HG03025 (cell line): ENCODE measurements around the gene NTSR1.

Experiments
- ATAC-seq: cut with Tn5 transposase; IDR thresholded peaks from one replicate; pipeline ENCODE4 v1.9.1; 2021; ENCODE audit warnings: mild to moderate bottlenecking, moderate library complexity; ENCODE audit not compliant: unreplicated experiment, low FRiP score

Gene NTSR1

DNA sequence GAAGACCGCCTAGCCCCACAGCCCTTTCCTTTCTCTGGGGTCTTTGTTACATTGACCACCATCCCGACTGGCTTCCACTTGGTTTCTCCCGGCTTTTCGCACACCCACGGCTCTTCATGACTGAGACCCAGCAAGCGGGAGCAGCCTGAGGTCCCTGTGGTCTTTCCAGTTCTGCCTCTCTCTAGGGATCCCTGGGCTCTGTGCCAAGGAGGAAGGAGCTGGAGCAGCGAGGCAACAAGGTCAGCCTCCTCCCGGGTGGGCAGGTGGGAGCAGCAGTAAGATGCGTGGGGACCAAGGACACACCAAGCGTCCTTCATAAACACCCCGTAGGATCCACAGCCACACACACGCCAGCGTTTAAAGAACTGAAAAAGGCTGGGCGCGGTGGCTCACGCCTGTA is 58.1 kb downstream of the NTSR1 start:
- no peak for ATAC-seq

DNA sequence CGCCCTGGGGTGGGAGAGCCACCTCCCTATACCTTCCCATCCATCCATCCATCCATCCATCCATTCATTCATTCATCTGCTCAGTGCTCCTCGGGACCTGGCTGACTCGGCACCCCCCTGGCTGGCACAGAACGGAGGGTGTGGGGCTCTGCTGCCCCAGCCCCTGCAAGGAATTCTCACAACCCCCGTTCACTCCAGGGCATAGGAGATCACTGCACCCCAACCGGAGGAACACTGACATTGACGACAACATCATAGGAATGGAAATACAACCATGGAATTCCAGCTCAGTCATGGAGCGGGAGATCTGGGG is 59.6 kb downstream of the NTSR1 start:
- ATAC-seq, result no peak

DNA sequence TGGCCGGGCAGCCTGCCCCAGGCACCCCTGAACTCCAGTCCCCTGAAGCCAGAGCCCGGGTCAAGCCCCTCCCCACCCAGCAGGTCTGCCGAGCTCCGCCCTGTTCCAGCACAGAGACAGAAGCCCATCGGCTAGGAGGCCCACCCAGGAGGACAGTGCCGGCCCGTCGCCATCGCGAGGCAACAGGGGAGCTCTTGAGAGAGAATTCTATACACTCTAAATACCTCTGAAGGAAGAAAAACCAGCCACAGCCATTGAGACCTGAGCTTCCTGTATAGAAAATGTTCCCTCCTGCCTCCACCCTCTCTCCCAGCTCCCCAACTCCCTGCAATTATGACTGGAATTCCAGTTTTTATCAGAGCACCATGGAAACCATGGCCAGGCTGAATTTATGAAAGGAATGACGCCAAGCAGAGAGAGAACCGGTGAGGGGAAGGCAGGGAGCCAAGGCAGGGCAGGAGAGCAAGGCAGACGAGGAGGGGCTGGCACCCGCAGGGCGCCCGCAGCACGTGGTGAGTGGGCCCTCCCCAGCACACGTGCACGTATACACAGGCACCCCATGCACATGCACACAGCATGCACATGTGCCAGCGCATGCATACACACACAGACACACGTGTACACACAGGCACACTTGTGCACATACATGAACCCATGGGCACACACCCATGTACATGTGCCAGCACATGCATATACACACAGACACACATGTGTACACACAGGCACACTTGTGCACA is 60.1 kb downstream of the NTSR1 start:
- no peak for ATAC-seq

DNA sequence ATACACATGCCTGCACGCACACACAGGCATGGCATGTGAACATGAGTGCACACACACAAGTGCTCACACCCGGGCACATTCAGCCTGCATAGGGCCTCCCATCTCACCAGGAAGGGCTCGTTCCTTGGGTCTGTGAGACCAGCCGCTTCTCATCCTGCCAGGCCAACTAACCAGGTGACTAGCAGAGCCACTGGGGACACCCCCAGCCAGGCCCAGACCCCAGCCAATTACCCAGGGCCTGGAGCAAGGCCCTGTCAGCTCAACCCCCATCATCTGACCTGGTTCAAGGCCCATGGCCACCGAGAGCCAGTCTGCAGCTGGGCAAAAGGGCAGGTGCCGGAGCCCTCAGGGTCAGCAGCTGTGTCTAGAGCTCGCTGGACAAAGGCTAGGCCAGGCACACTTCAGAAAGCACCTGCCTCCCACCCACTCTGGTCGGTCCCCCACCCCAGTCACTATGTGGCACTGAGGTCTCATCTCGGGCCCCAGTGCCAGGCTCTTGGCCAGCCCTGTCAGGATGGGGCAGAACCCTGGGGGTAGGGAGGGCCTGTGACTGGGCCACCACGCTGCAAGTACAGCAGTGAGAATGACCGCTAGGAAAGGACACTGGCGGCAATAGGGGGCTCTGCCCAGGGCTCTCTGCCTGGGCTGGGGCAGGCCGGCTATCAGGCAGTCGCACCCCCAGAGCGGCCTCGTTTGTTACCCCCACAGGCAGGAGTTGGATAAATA is 60.9 kb downstream of the NTSR1 start:
- no peak for ATAC-seq

DNA sequence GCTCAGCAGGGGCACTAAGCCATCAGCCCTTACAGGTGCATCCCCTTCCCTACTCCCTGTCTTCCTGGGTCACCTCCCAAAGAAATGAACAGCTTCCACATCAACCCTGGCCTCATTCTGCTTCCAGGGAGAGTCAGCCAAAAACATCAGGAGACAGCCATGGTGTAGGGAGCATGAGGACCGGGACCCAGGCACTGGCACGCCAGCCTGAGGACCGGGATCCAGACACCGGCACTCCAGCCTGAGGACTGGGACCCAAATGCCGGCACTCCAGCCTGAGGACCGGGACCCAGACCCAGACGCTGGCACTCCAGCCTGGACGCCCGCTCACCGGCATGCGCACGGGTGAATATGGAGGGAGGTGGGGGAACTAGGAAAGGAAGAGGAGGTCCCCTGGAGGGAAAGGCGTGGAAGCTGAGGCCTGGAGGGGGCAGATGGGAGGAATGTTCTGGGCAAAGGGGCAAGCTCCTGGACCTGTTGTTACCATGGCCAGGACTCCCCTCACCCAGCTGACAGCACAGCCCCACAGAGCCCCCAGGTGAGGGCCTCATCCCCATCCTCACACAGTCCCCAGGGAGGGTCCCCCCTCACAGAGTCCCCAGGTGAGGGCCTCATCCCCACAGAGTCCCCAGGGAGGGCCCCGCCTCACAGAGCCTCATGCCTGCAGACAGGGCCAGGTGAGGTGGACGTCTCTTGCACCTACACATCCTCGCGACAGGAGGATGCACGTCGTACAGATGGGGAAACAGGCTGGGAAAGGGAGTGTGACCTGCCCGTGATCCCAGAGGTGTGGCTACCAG is 61.7 kb downstream of the NTSR1 start:
- no peak for ATAC-seq

DNA sequence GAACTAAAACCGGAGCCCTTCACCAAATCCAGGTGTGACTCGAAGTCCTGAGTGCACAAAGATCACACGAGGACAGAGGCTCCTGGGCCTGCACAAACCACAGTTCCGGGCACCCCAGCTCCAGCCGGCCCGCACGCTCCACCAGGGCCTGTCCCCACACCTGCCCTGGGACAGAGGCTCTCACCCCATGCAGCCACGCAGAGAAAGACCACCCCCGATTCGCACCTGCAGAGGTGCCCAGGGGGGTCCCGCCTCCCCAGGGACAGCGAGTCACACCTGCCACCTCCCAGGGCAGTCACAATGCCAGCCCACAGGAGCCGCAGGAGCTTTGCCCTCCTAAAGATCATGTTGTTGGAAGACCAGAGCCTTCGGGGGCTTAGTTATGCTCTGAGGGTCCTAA is 62.3 kb downstream of the NTSR1 start:
- ATAC-seq, result no peak

DNA sequence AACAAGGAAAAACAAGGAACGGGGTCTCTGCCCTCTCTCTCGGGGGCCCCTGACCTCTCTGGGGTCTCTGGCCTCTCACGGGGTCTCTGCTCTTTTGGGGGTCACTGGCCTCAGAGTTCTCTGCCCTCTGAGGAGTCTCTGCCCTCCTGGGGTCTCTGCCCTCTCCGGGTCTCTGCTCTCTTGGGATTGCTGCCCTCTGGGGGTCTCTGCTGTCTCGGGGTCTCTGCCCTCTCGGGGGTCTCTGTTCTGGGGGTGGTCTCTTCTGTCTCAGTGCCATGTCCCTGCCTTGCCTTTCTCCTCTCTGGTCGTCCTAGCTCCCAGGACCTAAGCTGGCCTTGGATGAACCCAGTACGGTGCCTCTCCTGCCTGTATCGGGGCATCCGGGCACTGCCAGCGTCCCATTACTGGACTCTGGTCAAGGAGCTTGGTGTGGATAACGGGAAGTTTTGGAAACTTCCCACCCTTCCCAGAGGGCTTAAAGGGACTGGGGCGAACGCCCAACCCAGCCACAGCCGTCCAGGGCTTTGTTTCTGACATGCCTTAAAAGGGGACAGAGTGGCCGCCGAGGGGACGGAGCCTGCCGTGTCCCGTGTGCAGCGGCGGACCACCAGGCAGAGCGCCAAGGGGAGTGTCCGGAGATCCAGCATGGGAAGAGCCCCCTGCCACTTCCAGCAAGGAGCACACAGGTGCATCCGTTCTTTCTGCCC is 62.9 kb downstream of the NTSR1 start:
- no peak for ATAC-seq

DNA sequence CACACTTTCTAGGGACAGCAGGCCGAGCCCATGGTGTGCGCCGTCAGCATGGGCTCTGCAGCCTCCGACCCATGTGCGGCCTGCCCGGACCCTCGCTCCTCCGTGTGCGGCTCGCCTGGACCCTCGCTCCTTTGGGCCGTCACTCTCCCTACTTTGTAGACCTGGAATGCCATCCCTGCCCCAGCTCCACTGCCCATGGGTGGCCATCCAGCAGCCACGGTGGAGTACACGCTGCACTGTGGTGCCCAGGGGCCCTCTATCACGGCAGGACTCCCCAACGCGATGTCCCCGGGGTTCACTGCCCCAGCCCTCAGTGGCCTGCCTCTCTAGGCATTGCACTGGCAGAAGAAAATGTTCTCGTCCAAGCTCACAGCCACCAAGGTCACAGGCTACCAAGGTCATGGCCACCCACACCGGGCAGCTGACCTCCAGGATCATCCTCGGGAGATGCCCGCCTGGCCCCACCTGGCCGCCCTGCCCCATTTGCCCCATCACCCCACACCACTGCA is 63.5 kb downstream of the NTSR1 start:
- ATAC-seq, result no peak

DNA sequence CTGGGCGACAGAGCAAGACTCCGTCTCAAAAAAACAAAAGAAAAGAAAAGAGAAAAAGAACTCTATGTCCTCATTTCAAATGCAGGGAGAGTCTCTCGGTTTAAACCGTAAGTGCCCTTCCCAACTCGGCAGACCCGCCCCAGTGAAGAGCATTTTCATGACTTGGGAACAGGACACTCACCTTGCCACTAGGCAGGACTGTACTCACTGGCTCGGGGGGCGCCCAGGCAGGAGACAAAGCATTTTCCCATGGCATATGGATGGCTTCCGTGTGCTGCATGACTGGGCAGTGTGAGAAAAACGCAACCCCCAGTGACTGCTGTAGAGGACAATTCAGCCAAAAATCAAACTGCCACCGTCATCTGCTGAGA is 64.0 kb downstream of the NTSR1 start:
- ATAC-seq, result no peak

DNA sequence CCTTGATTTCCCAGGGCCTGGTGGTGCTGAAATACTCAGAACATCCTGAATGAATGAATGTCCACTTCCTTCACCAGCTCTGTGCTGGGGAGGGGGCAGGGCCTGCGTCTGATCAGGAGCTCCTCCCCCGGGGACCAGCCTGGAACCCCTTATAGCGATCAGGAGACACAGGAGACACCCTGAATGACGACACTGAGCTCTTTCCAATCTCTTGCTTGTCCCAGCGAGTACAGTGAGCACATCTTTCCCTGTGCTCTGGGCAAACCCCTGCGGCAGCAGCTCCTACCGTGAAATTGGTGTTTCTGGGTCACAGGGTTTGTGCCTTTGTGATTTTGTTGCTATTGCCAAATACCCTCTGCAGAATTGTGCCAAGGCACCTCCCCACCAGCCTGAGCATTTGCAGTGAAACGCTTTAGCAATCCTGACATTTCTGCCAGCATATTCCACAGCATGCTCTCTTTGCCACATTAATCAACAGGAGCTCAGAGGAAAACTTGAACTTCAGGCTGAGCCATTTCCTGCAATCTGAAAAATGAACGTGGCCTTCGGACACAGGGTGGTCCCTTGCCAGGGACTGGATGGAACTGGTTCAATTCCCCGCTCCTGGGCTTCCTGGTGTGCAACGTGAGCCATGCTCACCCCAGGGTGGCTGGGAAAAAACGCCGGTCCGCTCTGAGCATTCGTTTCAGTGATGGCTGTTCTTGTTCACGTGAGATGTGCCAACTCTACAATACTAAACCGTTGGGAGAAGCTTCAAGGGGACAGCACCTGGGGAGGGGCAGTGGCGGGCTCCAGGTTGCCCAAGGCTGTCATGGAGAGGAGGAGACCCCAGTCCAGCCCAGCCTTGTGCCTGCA is 64.6 kb downstream of the NTSR1 start:
- no peak for ATAC-seq

DNA sequence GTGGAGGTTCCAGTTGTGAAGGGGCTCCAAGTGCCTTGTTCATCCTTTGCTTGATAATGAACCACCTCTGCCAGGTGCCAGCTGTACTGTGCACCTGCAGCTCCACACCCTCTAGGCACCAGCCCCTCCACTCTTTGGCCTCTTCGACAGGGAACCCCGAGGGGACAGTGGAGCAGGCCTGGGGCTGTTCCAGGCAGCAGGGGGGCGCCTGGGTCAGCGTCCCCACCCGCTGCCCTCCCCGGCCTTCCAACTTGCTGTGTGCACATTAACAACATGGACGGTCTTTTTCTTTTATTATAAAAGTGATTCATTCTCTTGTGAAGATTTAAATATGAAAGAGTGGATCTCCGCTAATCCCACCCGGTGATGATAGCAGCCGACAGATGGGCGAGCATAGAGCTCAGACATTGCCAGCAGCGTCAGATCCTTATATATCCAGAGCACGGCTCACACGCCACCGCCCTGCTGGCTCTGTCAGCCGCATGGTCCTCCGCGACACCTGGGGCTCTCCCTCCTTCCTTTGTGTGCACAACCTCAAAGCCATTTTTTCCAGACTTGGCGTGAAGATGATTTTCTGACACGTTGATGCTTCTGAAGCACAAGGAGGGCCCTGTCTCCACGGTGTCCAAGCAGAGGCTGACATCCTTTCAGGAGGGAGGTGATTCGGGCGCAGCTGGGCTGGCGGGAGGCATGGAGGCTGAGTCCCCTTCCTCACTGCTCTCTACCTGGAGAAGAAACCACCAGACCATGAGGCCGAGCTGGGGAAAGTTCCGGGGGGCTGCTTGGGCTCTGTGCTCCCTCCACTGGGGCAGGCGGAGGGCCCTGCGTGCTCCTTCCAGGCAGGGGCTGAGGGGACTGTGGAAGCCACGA is 65.4 kb downstream of the NTSR1 start:
- no peak for ATAC-seq

DNA sequence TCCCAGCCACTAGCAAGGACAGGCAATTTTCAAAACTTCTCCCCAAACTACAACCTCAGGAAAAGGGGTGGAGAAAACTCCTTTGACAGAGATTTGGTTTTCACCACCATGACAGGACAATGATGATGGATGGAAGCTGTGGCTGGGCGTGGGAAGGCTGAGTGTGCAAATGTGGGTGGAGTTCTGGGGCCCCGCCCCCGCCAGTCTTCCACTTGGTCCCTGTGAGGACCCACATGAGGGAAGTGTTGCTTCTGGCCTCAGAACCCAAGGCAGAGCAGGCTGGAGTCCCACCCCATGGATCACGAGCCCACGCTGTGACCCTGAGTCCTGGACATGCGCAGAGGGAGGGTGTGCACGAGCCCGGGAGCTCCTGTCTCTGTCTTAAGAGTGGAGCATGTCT is 66.1 kb downstream of the NTSR1 start:
- ATAC-seq, result no peak

DNA sequence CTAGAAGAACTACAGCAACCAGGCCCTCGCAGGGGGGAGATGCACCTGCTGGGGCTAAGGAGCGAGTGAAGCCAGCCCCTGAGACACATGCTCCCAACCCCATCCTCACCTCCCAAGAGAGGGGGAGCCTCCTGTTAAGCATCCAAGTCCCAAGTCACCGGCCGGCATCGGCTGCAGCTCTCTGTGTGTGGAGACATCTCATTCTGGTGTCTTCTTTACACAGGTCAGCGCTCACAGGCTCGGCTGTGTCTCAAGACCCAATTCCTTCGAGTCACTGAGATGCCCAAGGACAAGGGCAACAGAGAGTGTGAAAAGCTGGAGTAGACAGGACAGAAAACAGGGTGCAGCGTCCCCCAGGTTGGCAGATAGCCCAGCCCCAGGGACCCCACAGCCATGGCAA is 66.6 kb downstream of the NTSR1 start:
- no peak for ATAC-seq

DNA sequence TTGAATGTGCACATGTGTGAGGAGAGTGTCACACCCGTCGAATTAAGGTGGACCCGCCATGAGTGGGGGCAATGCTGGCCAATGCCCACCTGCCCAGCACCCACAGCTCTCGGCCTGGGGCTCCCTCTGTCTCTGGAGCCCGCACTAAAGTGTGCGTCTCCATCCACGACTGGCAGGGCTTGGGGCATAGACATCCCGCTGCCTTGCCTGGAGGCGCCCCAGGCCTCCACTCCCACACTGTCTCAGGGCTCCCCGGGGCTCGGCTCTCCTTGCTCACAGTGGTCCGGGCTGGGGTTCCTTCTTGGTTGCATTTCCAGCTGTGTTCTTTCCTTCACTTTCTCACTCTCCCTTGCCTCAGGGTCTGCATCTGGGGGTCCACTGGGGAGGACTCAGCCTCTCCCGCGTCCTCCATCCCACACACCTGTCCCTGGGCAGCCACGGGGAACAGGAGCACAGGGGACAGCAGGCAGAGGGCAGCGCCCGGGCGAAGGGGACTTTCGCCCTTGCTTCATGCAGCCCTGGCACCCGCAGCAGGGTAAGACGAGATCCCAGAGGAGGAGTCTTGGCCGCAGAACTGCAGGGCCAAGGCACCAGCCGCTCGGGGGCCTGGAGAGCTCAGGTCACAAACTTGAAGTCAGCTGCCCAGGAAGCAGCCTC is 67.5 kb downstream of the NTSR1 start:
- ATAC-seq, result no peak

DNA sequence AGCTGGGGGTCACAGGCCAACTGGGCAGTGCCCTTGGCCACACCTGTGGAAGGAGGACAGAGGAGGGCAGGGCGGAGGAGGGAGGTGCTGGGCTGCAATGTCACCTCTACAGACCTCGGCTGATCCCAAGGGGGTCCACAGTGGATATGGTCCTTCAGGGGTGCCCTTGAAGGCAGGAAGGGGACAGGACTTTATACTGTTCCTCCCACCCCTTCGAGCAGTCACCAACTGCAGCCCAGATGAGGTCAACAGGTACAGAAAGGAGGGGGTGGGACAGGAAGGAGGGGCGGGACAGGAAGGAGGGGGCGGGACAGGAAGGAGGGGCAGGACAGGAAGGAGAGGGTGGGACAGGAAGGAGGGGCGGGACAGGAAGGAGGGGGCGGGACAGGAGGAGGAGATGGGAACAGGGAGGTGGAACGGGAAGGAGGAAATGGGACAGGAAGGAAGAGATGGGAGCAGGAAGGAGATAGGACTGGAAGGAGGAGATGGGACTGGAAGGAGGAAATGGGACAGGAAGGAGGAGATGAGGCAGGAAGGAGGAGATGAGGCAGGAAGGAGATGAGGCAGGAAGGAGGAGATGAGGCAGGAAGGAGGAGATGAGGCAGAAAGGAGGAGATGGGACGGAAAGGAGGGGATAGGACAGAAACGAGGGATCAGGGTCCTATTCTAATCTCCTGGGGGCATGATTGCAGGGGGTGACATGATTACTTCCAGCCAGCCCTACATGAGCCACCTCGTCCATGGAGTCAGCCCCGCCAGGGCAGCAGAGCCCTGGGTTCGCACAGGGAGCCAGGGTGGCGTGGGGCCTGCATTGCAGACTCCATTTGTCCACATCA is 68.3 kb downstream of the NTSR1 start:
- ATAC-seq, result no peak

DNA sequence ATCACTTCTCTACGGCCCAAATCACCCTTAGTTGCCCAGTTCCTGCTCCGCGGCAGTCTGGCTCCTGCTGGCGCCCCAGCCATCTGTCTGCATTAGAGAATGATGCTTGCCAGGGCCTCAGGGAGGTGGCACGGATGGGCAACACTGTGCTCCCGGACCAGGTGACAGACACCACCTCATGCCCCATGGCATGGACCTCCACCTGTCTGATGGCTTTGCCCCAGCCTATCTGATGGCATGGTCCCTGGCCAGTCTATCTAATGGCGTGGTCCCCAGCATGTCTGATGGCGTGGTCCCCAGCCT is 68.8 kb downstream of the NTSR1 start:
- ATAC-seq, result no peak

DNA sequence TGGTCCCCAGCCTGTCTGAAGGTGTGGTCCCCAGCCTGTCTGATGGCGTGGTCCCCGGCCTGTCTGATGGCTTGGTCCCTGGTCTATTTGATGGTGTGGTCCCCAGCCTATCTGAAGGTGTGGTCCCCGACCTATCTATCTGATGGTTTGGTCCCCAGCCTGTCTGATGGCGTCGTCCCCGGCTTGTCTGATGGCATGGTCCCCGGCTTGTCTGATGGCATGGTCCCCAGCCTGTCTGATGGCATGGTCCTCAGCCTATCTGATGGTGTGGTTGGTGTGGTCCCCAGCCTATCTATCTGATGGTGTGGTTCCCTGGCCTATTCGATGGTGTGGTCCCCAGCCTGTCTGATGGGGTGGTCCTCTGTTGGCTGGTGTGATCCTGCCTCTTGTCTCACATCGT is 69.4 kb downstream of the NTSR1 start:
- no peak for ATAC-seq
